Retinal pigment epithelial cell (primary cell): ENCODE data around the gene AKAP1.

Experiments used
- DNase-seq: peaks from one replicate; pipeline ENCODE4 v3.0.0-alpha.2; 2010; ENCODE audit warnings: low read depth
- H3K4me3 ChIP-seq: 2 replicates; pipeline ENCODE4 v1.5.1; 2011; ENCODE audit warnings: mild to moderate bottlenecking, low read length, control low read depth, moderate library complexity
- CTCF ChIP-seq: conservative IDR thresholded peaks from 2 replicates; pipeline ENCODE4 v1.5.1; 2011; ENCODE audit warnings: low read depth, low read length, control low read depth, inconsistent platforms

Gene AKAP1

GRCh38 chr17:57044976-57045867 lies 39.8 kb upstream of the AKAP1 start:
- no peak for DNase-seq
- TF ChIP-seq CTCF, result no peak
- no peak overlapping the region for H3K4me3 ChIP-seq

- peak overlapping the region; percentile 17 for H3K4me3 ChIP-seq
- DNase-seq, result no peak
- no peak for TF ChIP-seq CTCF
Measured at GRCh38 chr17:57045868-57046704, 39.0 kb upstream of the AKAP1 start.

GRCh38 chr17:57046749-57047148 lies 38.3 kb upstream of the AKAP1 start:
- no peak for TF ChIP-seq CTCF
- no peak for DNase-seq
- no peak overlapping the region for H3K4me3 ChIP-seq

- no peak overlapping the region for H3K4me3 ChIP-seq
- no peak for DNase-seq
- TF ChIP-seq CTCF, result no peak
Measured at GRCh38 chr17:57048096-57048495, 37.0 kb upstream of the AKAP1 start.

GRCh38 chr17:57050306-57050705 lies 34.7 kb upstream of the AKAP1 start:
- no peak for TF ChIP-seq CTCF
- no peak overlapping the region for H3K4me3 ChIP-seq
- DNase-seq, result no peak

GRCh38 chr17:57051886-57052361 lies 33.1 kb upstream of the AKAP1 start:
- TF ChIP-seq CTCF, result no peak
- no peak overlapping the region for H3K4me3 ChIP-seq
- no peak for DNase-seq
